GM21576 (cell line): Measurements from ENCODE around the gene SPOCK3.
"Not testable (repeated sequence)": the region's sequence is repeated elsewhere in the genome, so short reads cannot be mapped to it uniquely, and the experiment has no call there.

Experiments used
- ATAC-seq: cut with Tn5 transposase; IDR thresholded peaks from one replicate; pipeline ENCODE4 v1.9.1; 2021; ENCODE audit warnings: mild to moderate bottlenecking, moderate library complexity; ENCODE audit not compliant: unreplicated experiment

SPOCK3 gene

GRCh38 chr4:166827629-166828028 is 406.7 kb downstream of the SPOCK3 start:
- no peak for ATAC-seq

GRCh38 chr4:166827167-166827566 is 407.1 kb downstream of the SPOCK3 start:
- no peak for ATAC-seq

- no peak for ATAC-seq
Measured at GRCh38 chr4:166823848-166824247, 410.4 kb downstream of the SPOCK3 start.

- ATAC-seq, result no peak
Measured at GRCh38 chr4:166823126-166823525, 411.2 kb downstream of the SPOCK3 start.

GRCh38 chr4:166822386-166822785 is 411.9 kb downstream of the SPOCK3 start:
- no peak for ATAC-seq

- no peak for ATAC-seq
Measured at GRCh38 chr4:166816890-166817289, 417.4 kb downstream of the SPOCK3 start.

GRCh38 chr4:166808380-166808779 is 425.9 kb downstream of the SPOCK3 start:
- no peak for ATAC-seq

- no peak for ATAC-seq
Measured at GRCh38 chr4:166802346-166802745, 431.9 kb downstream of the SPOCK3 start.

GRCh38 chr4:166798126-166798525 is 436.2 kb downstream of the SPOCK3 start:
- no peak for ATAC-seq

GRCh38 chr4:166777760-166778159 is 456.5 kb downstream of the SPOCK3 start:
- no peak for ATAC-seq

- no peak for ATAC-seq
Measured at GRCh38 chr4:166763018-166763417, 471.3 kb downstream of the SPOCK3 start.

GRCh38 chr4:166741742-166742141 is 492.6 kb downstream of the SPOCK3 start:
- ATAC-seq, result no peak

- ATAC-seq, result not testable (repeated sequence)
Measured at GRCh38 chr4:166739215-166739614, 495.1 kb downstream of the SPOCK3 start.

GRCh38 chr4:166737430-166737829 is 496.9 kb downstream of the SPOCK3 start:
- no peak for ATAC-seq

- ATAC-seq, result no peak
Measured at GRCh38 chr4:166735553-166735952, 498.7 kb downstream of the SPOCK3 start.

GRCh38 chr4:166734797-166735196 is 499.5 kb downstream of the SPOCK3 start:
- ATAC-seq, result no peak

GRCh38 chr4:166733686-166734085 is 500.6 kb downstream of the SPOCK3 start:
- ATAC-seq, result no peak

GRCh38 chr4:166726832-166727231 is 507.5 kb downstream of the SPOCK3 start:
- no peak for ATAC-seq

- no peak for ATAC-seq
Measured at GRCh38 chr4:166724369-166724768, 509.9 kb downstream of the SPOCK3 start.

- no peak for ATAC-seq
Measured at GRCh38 chr4:166723532-166724140, 510.7 kb downstream of the SPOCK3 start.

- ATAC-seq, result not testable (repeated sequence)
Measured at GRCh38 chr4:166715748-166716713, 518.3 kb downstream of the SPOCK3 start.

- ATAC-seq, result no peak
Measured at GRCh38 chr4:166700592-166700991, 533.7 kb downstream of the SPOCK3 start.
